Central memory CD8-positive, alpha-beta T cell (primary cell): ENCODE data around the gene IQGAP2.
A peak's percentile ranks its signal among the peaks of the same experiment; 100 is the strongest.

ENCODE experiments used
- ATAC-seq: fragments of 150-1000 bp; cut with Tn5 transposase; replicated peaks from 2 replicates; pipeline ENCODE4 v1.10.0; 2022; ENCODE audit warnings: mild to moderate bottlenecking, moderate FRiP score, moderate number of reproducible peaks; ENCODE audit not compliant: poor library complexity, severe bottlenecking; ENCODE audit errors: extremely low read depth
- DNase-seq, 2 donors: peaks; one replicate each; pipeline ENCODE4 v3.0.0; 2021; ENCODE audit warnings: low spot score in 2 of 2
- H3K27ac Mint-ChIP-seq: one replicate; pipeline ENCODE4 v1.8.0; 2022; ENCODE audit warnings: low read depth, mild to moderate bottlenecking, moderate library complexity, mixed read lengths
- H3K27me3 Mint-ChIP-seq: one replicate; pipeline ENCODE4 v1.8.0; 2022; ENCODE audit warnings: mixed read lengths
- H3K36me3 Mint-ChIP-seq: one replicate; pipeline ENCODE4 v1.8.0; 2022; ENCODE audit warnings: mild to moderate bottlenecking, moderate library complexity, mixed read lengths; ENCODE audit not compliant: insufficient read depth
- H3K4me1 Mint-ChIP-seq: one replicate; pipeline ENCODE4 v1.8.0; 2022; ENCODE audit warnings: mixed read lengths
- H3K4me3 Mint-ChIP-seq: one replicate; pipeline ENCODE4 v1.8.0; 2022; ENCODE audit warnings: mild to moderate bottlenecking, moderate library complexity, mixed read lengths
- H3K9me3 Mint-ChIP-seq: one replicate; pipeline ENCODE4 v1.8.0; 2022; ENCODE audit warnings: mixed read lengths

IQGAP2 gene

GRCh38 chr5:76468635-76469425 is 65.7 kb downstream of the IQGAP2 start:
- no peak overlapping the region for H3K27ac Mint-ChIP-seq
- H3K4me3 Mint-ChIP-seq = no peak overlapping the region
- no peak for DNase-seq

GRCh38 chr5:76469656-76470290 is 66.7 kb downstream of the IQGAP2 start:
- Mint-ChIP-seq H3K27me3 (no peaks in the 10 kb centered on the region), H3K4me3 (no peak overlapping the region), H3K9me3 (no peaks in the 10 kb centered on the region), H3K4me1 (peaks cover 82% of the 10 kb centered on the region), H3K36me3 (peaks cover 10% of the 10 kb centered on the region), H3K27ac (no peak overlapping the region)
- no peak for DNase-seq
- ATAC-seq = no peak

More at GRCh38 chr5:76468635-76469425, 65.7 kb downstream of the IQGAP2 start:
- H3K36me3 Mint-ChIP-seq = peaks cover 10% of the 10 kb centered on the region
- no peak for ATAC-seq
- no peaks in the 10 kb centered on the region for H3K9me3 Mint-ChIP-seq
- H3K4me1 Mint-ChIP-seq = peaks cover 73% of the 10 kb centered on the region
- no peaks in the 10 kb centered on the region for H3K27me3 Mint-ChIP-seq

DNA sequence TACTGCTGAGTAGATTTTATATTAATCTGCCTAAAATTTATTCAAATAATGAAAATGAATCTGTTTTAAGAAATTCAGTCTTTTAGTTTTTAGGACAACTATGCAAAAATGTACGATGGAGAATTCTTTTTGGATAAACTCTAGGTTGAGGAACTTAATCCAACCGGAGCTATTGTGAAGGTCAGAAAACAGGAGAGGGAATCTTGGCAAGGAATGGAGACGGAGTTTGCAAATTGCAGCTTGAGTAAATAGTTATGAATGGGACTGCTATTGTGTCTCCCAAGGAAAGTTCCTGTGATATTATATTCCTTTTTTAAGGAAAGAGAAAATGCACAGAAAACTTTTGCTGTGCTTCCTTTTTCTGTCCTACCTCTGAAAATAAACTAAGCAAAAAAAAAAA is 67.9 kb downstream of the IQGAP2 start:
- H3K27ac Mint-ChIP-seq = peak overlapping the region; percentile 92

GRCh38 chr5:76471406-76471805 is 68.3 kb downstream of the IQGAP2 start:
- no peak for DNase-seq
- peaks cover 83% of the 10 kb centered on the region for H3K4me1 Mint-ChIP-seq
- no peak for ATAC-seq
- H3K27ac Mint-ChIP-seq = peak overlapping the region; percentile 92
- H3K36me3 Mint-ChIP-seq = peaks cover 10% of the 10 kb centered on the region
- H3K4me3 Mint-ChIP-seq = no peak overlapping the region
- no peaks in the 10 kb centered on the region for H3K27me3 Mint-ChIP-seq
- no peaks in the 10 kb centered on the region for H3K9me3 Mint-ChIP-seq

More for the DNA sequence above, 67.9 kb downstream of the IQGAP2 start:
- ATAC-seq = no peak
- H3K9me3 Mint-ChIP-seq = no peaks in the 10 kb centered on the region
- no peak overlapping the region for H3K4me3 Mint-ChIP-seq
- H3K27me3 Mint-ChIP-seq = no peaks in the 10 kb centered on the region
- peaks cover 10% of the 10 kb centered on the region for H3K36me3 Mint-ChIP-seq
- peaks cover 83% of the 10 kb centered on the region for H3K4me1 Mint-ChIP-seq
- DNase-seq = no peak

GRCh38 chr5:76471987-76472334 is 68.9 kb downstream of the IQGAP2 start:
- H3K27me3 Mint-ChIP-seq = no peaks in the 10 kb centered on the region
- H3K27ac Mint-ChIP-seq = peak overlapping the region; percentile 92
- no peak overlapping the region for H3K4me3 Mint-ChIP-seq
- ATAC-seq = no peak
- peaks cover 85% of the 10 kb centered on the region for H3K4me1 Mint-ChIP-seq
- H3K36me3 Mint-ChIP-seq = peaks cover 10% of the 10 kb centered on the region
- DNase-seq = no peak
- H3K9me3 Mint-ChIP-seq = no peaks in the 10 kb centered on the region

GRCh38 chr5:76472335-76473008 is 69.4 kb downstream of the IQGAP2 start:
- Mint-ChIP-seq H3K9me3 (no peaks in the 10 kb centered on the region), H3K4me1 (peaks cover 82% of the 10 kb centered on the region), H3K27ac (peak overlapping the region; percentile 92), H3K36me3 (peaks cover 13% of the 10 kb centered on the region), H3K27me3 (no peaks in the 10 kb centered on the region), H3K4me3 (no peak overlapping the region)
- ATAC-seq (no peak), DNase-seq (no peak)

DNA sequence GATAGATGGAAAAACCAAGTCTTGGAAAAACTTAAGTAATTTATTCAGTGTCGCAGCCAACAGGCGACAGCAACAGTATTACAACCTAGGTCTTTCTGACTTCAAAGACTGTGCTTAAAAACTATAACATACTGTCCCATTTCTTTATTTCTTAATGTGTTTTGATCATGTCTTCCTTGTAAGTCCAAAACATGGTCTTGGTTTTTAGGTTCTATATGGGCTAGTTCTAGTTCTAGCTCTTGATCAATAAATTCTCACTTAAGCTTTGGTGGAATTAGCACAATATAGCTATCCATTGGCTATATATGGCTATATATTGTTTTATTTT is 69.9 kb downstream of the IQGAP2 start:
- no peak for DNase-seq
- H3K36me3 Mint-ChIP-seq = peaks cover 15% of the 10 kb centered on the region
- no peaks in the 10 kb centered on the region for H3K9me3 Mint-ChIP-seq
- H3K4me3 Mint-ChIP-seq = peak overlapping the region; percentile 61
- H3K4me1 Mint-ChIP-seq = peaks cover 80% of the 10 kb centered on the region
- H3K27ac Mint-ChIP-seq = peak overlapping the region; percentile 100
- H3K27me3 Mint-ChIP-seq = no peaks in the 10 kb centered on the region
- no peak for ATAC-seq

GRCh38 chr5:76473661-76474060 is 70.6 kb downstream of the IQGAP2 start:
- Mint-ChIP-seq H3K4me3 (peak overlapping the region; percentile 61), H3K9me3 (no peaks in the 10 kb centered on the region), H3K36me3 (peaks cover 15% of the 10 kb centered on the region), H3K4me1 (peaks cover 77% of the 10 kb centered on the region), H3K27me3 (no peaks in the 10 kb centered on the region), H3K27ac (peak overlapping the region; percentile 100)
- peak; percentile 98 for ATAC-seq
- DNase-seq = peak in 1 of 2 donors; percentile 62

DNA sequence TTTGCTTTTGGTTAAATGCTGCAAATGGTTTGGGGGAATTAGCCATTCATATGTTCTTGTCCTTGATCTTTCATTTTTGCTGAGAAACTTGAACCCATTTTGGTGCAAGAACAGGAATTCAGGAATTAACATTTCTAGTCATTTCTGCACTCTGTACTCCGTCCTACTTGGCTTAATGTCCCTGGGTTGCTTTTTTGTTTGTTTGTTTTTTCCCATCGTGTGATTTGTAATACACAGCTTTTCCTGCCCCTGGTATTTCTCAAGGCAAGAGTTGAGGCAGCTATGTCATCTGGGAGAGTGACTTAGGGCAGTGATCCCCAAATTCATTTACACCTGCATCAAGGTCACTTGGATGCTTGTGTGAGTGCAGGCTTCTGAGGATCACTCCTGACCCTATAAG is 71.3 kb downstream of the IQGAP2 start:
- no peaks in the 10 kb centered on the region for H3K27me3 Mint-ChIP-seq
- H3K4me3 Mint-ChIP-seq = no peak overlapping the region
- peaks cover 13% of the 10 kb centered on the region for H3K36me3 Mint-ChIP-seq
- H3K4me1 Mint-ChIP-seq = peaks cover 77% of the 10 kb centered on the region
- ATAC-seq = no peak
- DNase-seq = no peak
- no peaks in the 10 kb centered on the region for H3K9me3 Mint-ChIP-seq
- peak overlapping the region; percentile 100 for H3K27ac Mint-ChIP-seq

- H3K4me3 Mint-ChIP-seq = no peak overlapping the region
- H3K9me3 Mint-ChIP-seq = no peaks in the 10 kb centered on the region
- peaks cover 13% of the 10 kb centered on the region for H3K36me3 Mint-ChIP-seq
- H3K4me1 Mint-ChIP-seq = peaks cover 79% of the 10 kb centered on the region
- no peaks in the 10 kb centered on the region for H3K27me3 Mint-ChIP-seq
- no peak for DNase-seq
- ATAC-seq = no peak
- H3K27ac Mint-ChIP-seq = peak overlapping the region; percentile 69
Observed at GRCh38 chr5:76475385-76475784, 72.3 kb downstream of the IQGAP2 start.

GRCh38 chr5:76475936-76476335 is 72.9 kb downstream of the IQGAP2 start:
- DNase-seq = no peak
- Mint-ChIP-seq H3K27ac (peak overlapping the region; percentile 69), H3K27me3 (no peaks in the 10 kb centered on the region), H3K4me1 (peaks cover 81% of the 10 kb centered on the region), H3K4me3 (no peak overlapping the region), H3K9me3 (no peaks in the 10 kb centered on the region), H3K36me3 (peaks cover 13% of the 10 kb centered on the region)
- no peak for ATAC-seq

GRCh38 chr5:76476474-76477038 is 73.5 kb downstream of the IQGAP2 start:
- peak overlapping the region; percentile 69 for H3K27ac Mint-ChIP-seq
- peaks cover 78% of the 10 kb centered on the region for H3K4me1 Mint-ChIP-seq
- H3K4me3 Mint-ChIP-seq = no peak overlapping the region
- H3K36me3 Mint-ChIP-seq = peaks cover 13% of the 10 kb centered on the region
- DNase-seq (no peak), ATAC-seq (no peak)
- no peaks in the 10 kb centered on the region for H3K27me3 Mint-ChIP-seq
- no peaks in the 10 kb centered on the region for H3K9me3 Mint-ChIP-seq
